ENCODE data around the gene FAF1.
"Not testable (repeated sequence)": the region's sequence is repeated elsewhere in the genome, so short reads cannot be mapped to it uniquely, and the experiment has no call there.

The FAF1 gene

DNA sequence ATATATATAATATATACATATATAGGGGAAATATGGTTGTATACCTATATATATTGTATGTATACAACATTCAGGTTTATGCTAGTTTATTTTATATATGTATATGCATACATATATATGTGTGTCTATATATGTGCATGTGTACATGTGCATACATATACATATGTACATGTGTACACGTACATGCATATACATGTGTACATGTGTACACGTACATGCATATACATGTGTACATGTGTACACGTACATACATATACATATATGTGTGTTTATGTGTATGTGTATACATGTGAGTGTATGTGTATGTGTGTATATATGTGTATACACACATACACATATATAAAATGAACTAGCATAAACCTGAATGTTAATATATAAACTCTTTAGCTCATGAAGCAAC lies 220.9 kb downstream of the FAF1 start:
- no peak overlapping the region for H3K27ac ChIP-seq (ENCODE audit: low read length)
- H3K4me3 ChIP-seq (ENCODE audit: low read length), result no peak overlapping the region
- no peak overlapping the region for H3K9ac ChIP-seq (ENCODE audit: low read depth, low read length)
- no peaks in the 10 kb centered on the region for H3K9me3 ChIP-seq (ENCODE audit: insufficient read depth, low read depth, low read length)
- H3K27me3 ChIP-seq (ENCODE audit: insufficient read depth, low read length), result no peaks in the 10 kb centered on the region
- no peaks in the 10 kb centered on the region for H3K36me3 ChIP-seq (ENCODE audit: insufficient read depth, low read depth, low read length)
- H3K4me1 ChIP-seq (ENCODE audit: insufficient read depth, low read length), result no peaks in the 10 kb centered on the region

DNA sequence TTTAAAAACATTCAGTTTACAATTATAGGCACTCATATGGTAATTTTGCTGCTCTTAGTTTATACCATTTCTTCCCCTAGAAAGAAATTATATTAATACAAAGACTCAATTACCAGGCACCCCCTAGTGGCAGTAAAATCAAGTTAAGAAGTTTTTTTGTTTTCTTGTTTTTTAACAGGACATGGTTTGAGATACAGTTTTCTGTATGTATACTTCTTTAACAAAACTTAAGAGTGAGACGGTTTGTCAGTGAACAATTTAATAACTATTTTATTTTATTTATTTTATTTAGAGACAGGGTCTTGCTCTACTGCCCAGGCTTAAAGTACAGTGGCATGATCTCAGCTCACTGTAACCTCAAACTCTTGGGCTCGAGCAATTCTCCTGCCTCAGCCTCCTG lies 224.6 kb downstream of the FAF1 start:
- Histone ChIP-seq H3K27ac (ENCODE audit: low read length) (no peak overlapping the region), H3K4me1 (ENCODE audit: insufficient read depth, low read length) (no peaks in the 10 kb centered on the region), H3K9ac (ENCODE audit: low read depth, low read length) (no peak overlapping the region), H3K27me3 (ENCODE audit: insufficient read depth, low read length) (no peaks in the 10 kb centered on the region), H3K9me3 (ENCODE audit: insufficient read depth, low read depth, low read length) (no peaks in the 10 kb centered on the region), H3K36me3 (ENCODE audit: insufficient read depth, low read depth, low read length) (no peaks in the 10 kb centered on the region), H3K4me3 (ENCODE audit: low read length) (no peak overlapping the region)

DNA sequence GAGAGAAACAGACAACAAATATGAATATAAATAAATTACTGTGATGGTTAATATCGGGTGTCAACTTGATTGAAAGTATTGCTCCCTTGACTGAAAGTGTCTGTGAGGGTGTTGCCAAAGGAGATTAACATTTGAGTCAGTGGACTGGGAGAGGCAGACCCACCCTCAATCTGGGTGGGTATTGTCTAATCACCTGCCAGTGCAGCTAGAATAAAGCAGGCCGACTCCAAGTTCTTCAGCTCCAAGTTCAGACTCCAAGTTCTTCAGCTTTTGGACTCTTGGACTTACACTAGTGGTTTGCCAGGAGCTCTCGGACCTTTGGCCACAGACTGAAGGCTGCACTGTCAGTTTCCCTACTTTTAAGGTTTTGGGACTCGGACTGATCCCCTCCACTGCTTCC lies 232.5 kb downstream of the FAF1 start:
- not testable (repeated sequence) for H3K9me3 ChIP-seq (ENCODE audit: insufficient read depth, low read depth, low read length); H3K4me3 ChIP-seq (ENCODE audit: low read length); H3K27ac ChIP-seq (ENCODE audit: low read length); H3K36me3 ChIP-seq (ENCODE audit: insufficient read depth, low read depth, low read length); H3K4me1 ChIP-seq (ENCODE audit: insufficient read depth, low read length); H3K27me3 ChIP-seq (ENCODE audit: insufficient read depth, low read length); H3K9ac ChIP-seq (ENCODE audit: low read depth, low read length)

DNA sequence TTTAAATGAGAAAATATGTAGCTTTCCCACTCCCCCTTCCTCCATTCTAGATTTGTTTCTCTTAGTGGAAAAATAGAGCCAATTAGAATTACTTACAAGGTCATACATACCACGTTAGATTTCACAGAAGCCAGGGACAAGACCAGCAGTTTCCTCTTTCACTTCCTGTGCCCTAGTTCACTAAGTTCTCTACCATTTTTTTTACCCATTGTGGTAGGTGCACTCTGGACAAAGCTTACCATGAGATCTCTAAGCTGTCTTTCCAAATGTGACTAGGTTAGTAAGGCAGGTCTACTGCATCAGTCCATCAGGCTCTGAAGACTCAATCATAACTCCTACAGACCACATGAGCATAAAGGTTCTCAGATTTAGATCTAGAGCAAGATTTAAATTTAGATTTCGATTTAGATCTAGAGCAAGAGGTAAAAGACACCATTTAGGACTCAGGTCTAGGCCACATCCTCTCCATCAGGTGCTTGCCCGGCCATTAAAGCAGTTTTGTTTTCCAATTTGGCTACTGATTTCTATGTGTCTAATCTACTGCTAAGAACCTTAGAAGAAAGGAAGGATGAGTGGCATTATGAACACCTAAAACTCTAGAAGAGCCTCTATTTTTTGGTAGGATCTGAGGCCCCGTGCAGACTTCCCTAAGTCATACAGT lies 235.3 kb downstream of the FAF1 start:
- H3K36me3 ChIP-seq (ENCODE audit: insufficient read depth, low read depth, low read length), result no peaks in the 10 kb centered on the region
- peaks cover 3% of the 10 kb centered on the region; the same call in 1 of the 2 replicates for H3K4me1 ChIP-seq (ENCODE audit: insufficient read depth, low read length)
- H3K9me3 ChIP-seq (ENCODE audit: insufficient read depth, low read depth, low read length), result no peaks in the 10 kb centered on the region
- no peak overlapping the region for H3K4me3 ChIP-seq (ENCODE audit: low read length)
- no peak overlapping the region for H3K9ac ChIP-seq (ENCODE audit: low read depth, low read length)
- H3K27ac ChIP-seq (ENCODE audit: low read length), result no peak overlapping the region
- no peaks in the 10 kb centered on the region for H3K27me3 ChIP-seq (ENCODE audit: insufficient read depth, low read length)

DNA sequence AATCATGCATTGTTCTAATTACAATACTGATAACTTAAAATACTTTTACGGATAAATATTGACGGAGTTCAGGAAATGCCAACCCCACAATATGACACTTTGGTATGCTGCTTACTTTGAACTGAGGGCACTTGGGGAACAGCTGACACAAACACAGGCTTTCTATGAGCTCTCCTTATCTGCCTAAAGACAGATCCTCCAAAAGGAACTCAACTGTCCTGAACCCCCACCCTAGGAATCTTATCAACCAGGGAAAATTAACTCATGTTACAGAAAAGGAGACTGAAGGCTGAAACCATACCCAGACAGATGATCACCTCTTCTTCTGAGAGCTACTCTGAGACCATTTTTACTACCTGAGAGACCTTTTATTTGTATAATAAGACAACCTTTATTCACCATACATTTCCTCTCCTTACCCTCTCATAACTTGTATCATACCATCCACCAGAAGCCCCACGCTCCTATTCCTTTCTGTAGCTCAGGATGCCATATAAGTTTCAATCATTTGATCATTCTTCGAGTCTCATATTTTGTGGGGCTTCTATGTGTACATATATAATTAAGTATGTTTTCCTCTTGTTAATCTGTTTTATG lies 239.5 kb downstream of the FAF1 start:
- Histone ChIP-seq H3K27ac (ENCODE audit: low read length) (no peak overlapping the region), H3K9me3 (ENCODE audit: insufficient read depth, low read depth, low read length) (no peaks in the 10 kb centered on the region), H3K4me1 (ENCODE audit: insufficient read depth, low read length) (peaks cover 10% of the 10 kb centered on the region), H3K4me3 (ENCODE audit: low read length) (no peak overlapping the region), H3K27me3 (ENCODE audit: insufficient read depth, low read length) (no peaks in the 10 kb centered on the region), H3K9ac (ENCODE audit: low read depth, low read length) (no peak overlapping the region), H3K36me3 (ENCODE audit: insufficient read depth, low read depth, low read length) (no peaks in the 10 kb centered on the region)

DNA sequence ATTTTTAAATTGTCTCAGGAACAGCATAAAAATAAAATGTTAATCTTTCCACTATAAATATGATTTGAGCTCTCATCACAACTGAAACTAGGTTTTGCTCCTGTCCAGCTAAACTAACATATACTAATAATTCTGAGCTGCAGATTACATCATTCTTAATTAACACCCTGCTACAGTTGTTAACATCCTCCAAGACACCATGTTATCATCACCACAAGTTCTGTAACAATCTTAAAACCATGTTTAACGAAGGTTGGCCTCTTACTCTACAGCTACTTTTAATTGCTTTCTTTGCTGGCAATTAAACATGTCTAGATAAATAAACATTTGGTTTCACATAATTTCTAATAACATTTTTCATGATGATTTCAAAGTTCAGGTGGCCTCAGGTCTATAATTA lies 240.9 kb downstream of the FAF1 start:
- Histone ChIP-seq H3K27ac (ENCODE audit: low read length) (no peak overlapping the region), H3K4me1 (ENCODE audit: insufficient read depth, low read length) (peaks cover 10% of the 10 kb centered on the region), H3K9me3 (ENCODE audit: insufficient read depth, low read depth, low read length) (no peaks in the 10 kb centered on the region), H3K4me3 (ENCODE audit: low read length) (no peak overlapping the region), H3K27me3 (ENCODE audit: insufficient read depth, low read length) (no peaks in the 10 kb centered on the region), H3K9ac (ENCODE audit: low read depth, low read length) (no peak overlapping the region), H3K36me3 (ENCODE audit: insufficient read depth, low read depth, low read length) (no peaks in the 10 kb centered on the region)

DNA sequence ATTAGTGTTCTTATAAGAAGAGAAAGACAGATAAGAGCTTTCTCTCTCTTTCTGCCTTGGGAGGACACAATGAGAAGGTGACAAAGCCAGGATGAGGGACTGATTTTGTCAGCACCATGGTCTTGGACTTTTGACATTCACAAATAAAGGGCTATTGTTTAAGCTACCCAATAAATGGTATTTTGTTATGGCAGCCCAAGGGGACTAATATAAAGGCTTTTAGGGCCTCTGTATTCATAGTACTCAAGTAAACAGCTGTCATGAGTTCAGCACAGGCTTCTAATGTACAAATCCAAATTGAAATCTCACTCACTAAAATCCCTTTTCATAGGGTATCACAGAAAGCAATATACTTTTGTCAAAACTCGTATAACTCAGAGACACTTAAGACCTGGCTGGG lies 242.7 kb downstream of the FAF1 start:
- Histone ChIP-seq H3K9ac (ENCODE audit: low read depth, low read length) (no peak overlapping the region), H3K4me3 (ENCODE audit: low read length) (no peak overlapping the region), H3K27ac (ENCODE audit: low read length) (no peak overlapping the region), H3K9me3 (ENCODE audit: insufficient read depth, low read depth, low read length) (no peaks in the 10 kb centered on the region), H3K27me3 (ENCODE audit: insufficient read depth, low read length) (no peaks in the 10 kb centered on the region), H3K36me3 (ENCODE audit: insufficient read depth, low read depth, low read length) (no peaks in the 10 kb centered on the region), H3K4me1 (ENCODE audit: insufficient read depth, low read length) (peaks cover 10% of the 10 kb centered on the region)

DNA sequence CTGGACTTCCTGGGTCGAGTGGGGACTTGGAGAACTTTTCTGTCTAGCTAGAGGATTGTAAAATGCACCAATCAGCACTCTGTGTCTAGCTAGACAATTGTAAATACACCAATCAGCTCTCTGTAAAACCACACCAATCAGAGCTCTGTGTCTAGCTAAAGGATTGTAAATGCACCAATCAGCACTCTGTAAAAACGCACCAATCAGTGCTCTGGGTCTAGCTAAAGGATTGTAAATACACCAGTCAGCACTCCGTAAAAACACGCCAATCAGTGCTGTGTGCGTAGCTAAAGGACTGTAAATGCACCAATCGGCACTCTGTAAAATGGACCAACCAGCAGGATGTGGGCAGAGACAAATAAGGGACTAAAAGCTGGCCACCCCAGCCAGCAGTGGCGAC lies 243.6 kb downstream of the FAF1 start:
- H3K9ac ChIP-seq (ENCODE audit: low read depth, low read length); H3K9me3 ChIP-seq (ENCODE audit: insufficient read depth, low read depth, low read length); H3K27ac ChIP-seq (ENCODE audit: low read length); H3K4me3 ChIP-seq (ENCODE audit: low read length); H3K27me3 ChIP-seq (ENCODE audit: insufficient read depth, low read length); H3K4me1 ChIP-seq (ENCODE audit: insufficient read depth, low read length); H3K36me3 ChIP-seq (ENCODE audit: insufficient read depth, low read depth, low read length): not testable (repeated sequence)

DNA sequence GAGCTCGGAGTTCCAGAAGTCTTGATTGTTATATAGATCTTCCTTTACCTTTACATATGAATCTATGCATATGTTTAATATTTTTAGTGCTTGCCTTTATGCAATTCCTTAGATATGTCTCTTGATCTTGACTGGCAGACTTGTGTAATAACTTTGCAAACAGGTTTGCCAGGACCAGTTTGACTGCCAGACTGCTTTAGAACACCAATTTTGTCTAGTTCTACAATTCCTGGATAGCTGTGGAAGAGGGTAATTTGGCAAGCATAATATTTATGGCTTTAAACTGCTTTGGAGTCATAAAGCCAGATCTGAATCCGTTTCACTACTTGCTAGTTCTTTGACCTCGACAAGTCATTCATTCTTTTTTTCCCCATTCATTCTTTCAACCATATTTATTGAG lies 250.0 kb downstream of the FAF1 start:
- no peak overlapping the region for H3K27ac ChIP-seq (ENCODE audit: low read length)
- H3K27me3 ChIP-seq (ENCODE audit: insufficient read depth, low read length), result no peaks in the 10 kb centered on the region
- no peaks in the 10 kb centered on the region for H3K36me3 ChIP-seq (ENCODE audit: insufficient read depth, low read depth, low read length)
- H3K4me3 ChIP-seq (ENCODE audit: low read length), result no peak overlapping the region
- H3K9ac ChIP-seq (ENCODE audit: low read depth, low read length), result no peak overlapping the region
- H3K4me1 ChIP-seq (ENCODE audit: insufficient read depth, low read length), result peaks cover 9% of the 10 kb centered on the region; the same call in 1 of the 2 replicates
- H3K9me3 ChIP-seq (ENCODE audit: insufficient read depth, low read depth, low read length), result no peaks in the 10 kb centered on the region

DNA sequence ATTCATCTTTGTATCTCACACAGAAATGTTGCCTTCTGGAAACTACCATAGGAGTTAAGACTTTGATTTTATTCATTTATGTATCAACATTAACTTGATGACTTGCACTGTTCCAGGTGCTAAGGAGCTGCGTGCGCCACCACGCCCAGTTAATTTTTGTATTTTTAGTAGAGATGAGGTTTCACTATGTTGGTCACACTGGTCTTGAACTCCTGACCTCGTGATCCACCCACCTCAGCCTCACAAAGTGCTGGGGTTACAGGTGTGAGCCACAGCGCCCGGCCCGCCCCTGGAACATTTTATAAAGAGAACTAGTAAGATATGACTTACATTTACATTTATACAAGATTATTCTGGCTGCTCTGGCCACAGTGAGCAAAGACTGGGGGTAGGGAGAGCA lies 252.2 kb downstream of the FAF1 start:
- Histone ChIP-seq H3K9ac (ENCODE audit: low read depth, low read length) (no peak overlapping the region), H3K36me3 (ENCODE audit: insufficient read depth, low read depth, low read length) (no peaks in the 10 kb centered on the region), H3K9me3 (ENCODE audit: insufficient read depth, low read depth, low read length) (no peaks in the 10 kb centered on the region), H3K27ac (ENCODE audit: low read length) (no peak overlapping the region), H3K4me1 (ENCODE audit: insufficient read depth, low read length) (peaks cover 25% of the 10 kb centered on the region), H3K27me3 (ENCODE audit: insufficient read depth, low read length) (no peaks in the 10 kb centered on the region), H3K4me3 (ENCODE audit: low read length) (no peak overlapping the region)

DNA sequence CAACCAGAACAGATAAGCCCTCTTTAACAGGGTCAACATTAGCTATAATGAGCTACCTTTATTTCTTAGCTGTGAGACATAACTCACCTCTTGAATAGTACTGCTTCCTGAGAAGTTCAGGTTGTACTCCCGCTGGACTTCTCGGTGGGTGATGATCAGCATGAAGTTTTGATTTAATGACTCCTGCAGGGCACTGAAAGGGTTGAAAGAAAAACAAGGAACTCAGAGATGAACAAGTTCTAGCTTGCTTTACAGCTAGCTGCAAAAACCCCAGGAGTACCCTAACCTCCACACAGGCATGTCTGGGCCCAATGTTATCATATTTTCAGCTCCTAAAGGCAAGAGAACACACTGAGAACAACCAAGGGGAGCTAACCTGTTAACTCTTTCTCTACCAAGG lies 254.4 kb downstream of the FAF1 start:
- Histone ChIP-seq H3K27ac (ENCODE audit: low read length) (no peak overlapping the region), H3K9ac (ENCODE audit: low read depth, low read length) (no peak overlapping the region), H3K4me3 (ENCODE audit: low read length) (no peak overlapping the region), H3K36me3 (ENCODE audit: insufficient read depth, low read depth, low read length) (no peaks in the 10 kb centered on the region), H3K27me3 (ENCODE audit: insufficient read depth, low read length) (no peaks in the 10 kb centered on the region), H3K4me1 (ENCODE audit: insufficient read depth, low read length) (peaks cover 43% of the 10 kb centered on the region), H3K9me3 (ENCODE audit: insufficient read depth, low read depth, low read length) (no peaks in the 10 kb centered on the region)

DNA sequence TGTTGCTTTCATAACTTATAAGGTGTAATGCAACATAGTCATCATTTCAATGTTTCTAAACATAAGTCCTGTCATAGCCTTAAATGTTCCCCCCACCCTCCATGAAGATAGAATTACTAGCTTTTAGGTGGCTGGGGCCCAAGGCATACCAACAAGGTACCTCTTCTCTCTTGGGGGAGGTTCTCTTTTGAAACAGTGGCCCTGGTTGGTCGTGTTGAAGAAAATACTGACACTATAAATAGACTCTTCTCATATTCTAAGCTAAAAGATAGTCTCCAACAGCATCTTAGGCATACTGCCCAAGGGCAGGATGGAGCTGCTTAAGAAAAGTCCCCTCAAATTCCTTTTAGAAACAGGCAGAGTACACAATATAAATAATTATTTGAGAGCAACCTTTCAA lies 255.0 kb downstream of the FAF1 start:
- no peaks in the 10 kb centered on the region for H3K27me3 ChIP-seq (ENCODE audit: insufficient read depth, low read length)
- no peak overlapping the region for H3K4me3 ChIP-seq (ENCODE audit: low read length)
- no peaks in the 10 kb centered on the region for H3K36me3 ChIP-seq (ENCODE audit: insufficient read depth, low read depth, low read length)
- peaks cover 47% of the 10 kb centered on the region for H3K4me1 ChIP-seq (ENCODE audit: insufficient read depth, low read length)
- H3K9me3 ChIP-seq (ENCODE audit: insufficient read depth, low read depth, low read length), result no peaks in the 10 kb centered on the region
- no peak overlapping the region for H3K9ac ChIP-seq (ENCODE audit: low read depth, low read length)
- H3K27ac ChIP-seq (ENCODE audit: low read length), result no peak overlapping the region

Measured in iPS-20b (cell line).